Neural cell (in vitro differentiated cells): ENCODE data around the gene CERS5. TPM values are rescaled to one million over a fixed set of nuclear protein-coding genes. Genes with fewer than 3 reads are reported as not detected.

Source experiments
- H2AFZ ChIP-seq: fragments of 200-600, 300-800 bp; sonication (generic), shearing (Covaris generic); 2 replicates; pipeline ENCODE4 v1.6.0; 2014; ENCODE audit warnings: low read depth, mild to moderate bottlenecking, antibody characterized with exemption, low read length, moderate library complexity
- H3F3A ChIP-seq: fragments of 200-600 bp; shearing (Covaris generic); 2 replicates; pipeline ENCODE4 v1.6.1; 2016; ENCODE audit warnings: mild to moderate bottlenecking, moderate library complexity, mixed read lengths, antibody characterized with exemption, low read length; ENCODE audit not compliant: insufficient read depth, poor library complexity, severe bottlenecking
- H3K27ac ChIP-seq: fragments of 200-600, 300-800 bp; sonication (generic), shearing (Covaris generic); 2 replicates; pipeline ENCODE4 v1.5.1; 2014; ENCODE audit warnings: mild to moderate bottlenecking, low read length, moderate library complexity
- H3K27me3 ChIP-seq: fragments of 300-800, 200-600 bp; sonication (generic), shearing (Covaris generic); 2 replicates; pipeline ENCODE4 v1.6.0; 2014; ENCODE audit warnings: mild to moderate bottlenecking, low read depth, low read length, moderate library complexity; ENCODE audit not compliant: insufficient read depth
- H3K36me3 ChIP-seq: fragments of 300-800, 200-600 bp; sonication (generic), shearing (Covaris generic); 2 replicates; pipeline ENCODE4 v1.5.1; 2014; ENCODE audit warnings: mild to moderate bottlenecking, antibody characterized with exemption, low read length, moderate library complexity; ENCODE audit not compliant: insufficient read depth
- H3K4me2 ChIP-seq: fragments of 300-800, 200-600 bp; sonication (generic), shearing (Covaris generic); 2 replicates; pipeline ENCODE4 v1.6.0; 2014; ENCODE audit warnings: mild to moderate bottlenecking, low read length
- H3K4me3 ChIP-seq: fragments of 300-800, 200-600 bp; sonication (generic), shearing (Covaris generic); 2 replicates; pipeline ENCODE4 v1.5.1; 2014; ENCODE audit warnings: mild to moderate bottlenecking, low read length, moderate library complexity
- H3K79me2 ChIP-seq: fragments of 200-600 bp; shearing (Covaris generic); replicated peaks from 2 replicates; pipeline ENCODE4 v1.6.0; 2014; ENCODE audit warnings: mild to moderate bottlenecking, low read length, moderate library complexity; ENCODE audit not compliant: insufficient read depth
- H3K9ac ChIP-seq: fragments of 300-800, 200-600 bp; sonication (generic), shearing (Covaris generic); 2 replicates; pipeline ENCODE4 v1.6.1; 2016; ENCODE audit warnings: mild to moderate bottlenecking, low read length, mixed read lengths
- H3K9me2 ChIP-seq: fragments of 200-600 bp; shearing (Covaris generic); 2 replicates; pipeline ENCODE4 v1.6.1; 2016; ENCODE audit warnings: mild to moderate bottlenecking, low read length, mixed read lengths; ENCODE audit not compliant: insufficient read depth
- H3K9me3 ChIP-seq: fragments of 200-600, 300-800 bp; sonication (generic), shearing (Covaris generic); 2 replicates; pipeline ENCODE4 v1.6.1; 2016; ENCODE audit warnings: mild to moderate bottlenecking, mixed run types, low read length, moderate library complexity, mixed read lengths
- H4K20me1 ChIP-seq: fragments of 200-600 bp; shearing (Covaris generic); 2 replicates; pipeline ENCODE4 v1.6.1; 2016; ENCODE audit warnings: mild to moderate bottlenecking, mixed run types; ENCODE audit not compliant: insufficient read depth
- EP300 ChIP-seq: fragments of 450-650 bp; conservative IDR thresholded peaks from 2 replicates; pipeline ENCODE4 v1.6.1; 2014; ENCODE audit warnings: antibody characterized with exemption, mild to moderate bottlenecking, moderate library complexity; ENCODE audit not compliant: poor library complexity, severe bottlenecking
- EZH2 ChIP-seq: fragments of 200-600, 300-800 bp; shearing (Covaris generic), sonication (generic); IDR thresholded peaks from 2 replicates; pipeline ENCODE4 v1.6.1; 2014; ENCODE audit warnings: antibody characterized with exemption, low read length, borderline replicate concordance, mild to moderate bottlenecking; ENCODE audit not compliant: insufficient read depth, poor library complexity, severe bottlenecking
- MXI1 ChIP-seq: fragments of 450-650 bp; conservative IDR thresholded peaks from 2 replicates; pipeline ENCODE4 v1.6.1; 2014; ENCODE audit warnings: antibody characterized with exemption, mild to moderate bottlenecking; ENCODE audit not compliant: poor library complexity, severe bottlenecking
- POLR2AphosphoS5 ChIP-seq: IDR thresholded peaks from 2 replicates; pipeline ENCODE4 v1.6.1; 2012
- RAD21 ChIP-seq: fragments of 450-650 bp; conservative IDR thresholded peaks from 2 replicates; pipeline ENCODE4 v1.6.1; 2014; ENCODE audit warnings: antibody characterized with exemption, mild to moderate bottlenecking, moderate library complexity
- SMC3 ChIP-seq: fragments of 450-650 bp; conservative IDR thresholded peaks from 2 replicates; pipeline ENCODE4 v1.6.1; 2014; ENCODE audit warnings: antibody characterized with exemption, mild to moderate bottlenecking, moderate library complexity; ENCODE audit not compliant: poor library complexity
- TAF1 ChIP-seq: IDR thresholded peaks from 2 replicates; pipeline ENCODE4 v1.6.1; 2012; ENCODE audit warnings: low read depth
- polyA plus RNA-seq: library from polyadenylated mRNA; depleted of rRNA; stranded (reverse); fragments of >200 nt; gene quantifications from 2 replicates; pipeline ENCODE4 v1.2.3, GENCODE V29; 2014
- TF ChIP-seq, protein P1 (sequence below): IDR thresholded peaks from 2 replicates; pipeline ENCODE4 v1.6.1; 2012; ENCODE audit warnings: borderline replicate concordance
- TF ChIP-seq, protein P2 (sequence below): fragments of 450-650 bp; IDR thresholded peaks from 2 replicates; pipeline ENCODE4 v1.5.1; 2014; ENCODE audit warnings: antibody characterized with exemption, mild to moderate bottlenecking, moderate library complexity; ENCODE audit not compliant: poor library complexity, severe bottlenecking

Gene CERS5
- polyA plus RNA-seq, 1 donor from 2014 or later: 470 TPM

DNA sequence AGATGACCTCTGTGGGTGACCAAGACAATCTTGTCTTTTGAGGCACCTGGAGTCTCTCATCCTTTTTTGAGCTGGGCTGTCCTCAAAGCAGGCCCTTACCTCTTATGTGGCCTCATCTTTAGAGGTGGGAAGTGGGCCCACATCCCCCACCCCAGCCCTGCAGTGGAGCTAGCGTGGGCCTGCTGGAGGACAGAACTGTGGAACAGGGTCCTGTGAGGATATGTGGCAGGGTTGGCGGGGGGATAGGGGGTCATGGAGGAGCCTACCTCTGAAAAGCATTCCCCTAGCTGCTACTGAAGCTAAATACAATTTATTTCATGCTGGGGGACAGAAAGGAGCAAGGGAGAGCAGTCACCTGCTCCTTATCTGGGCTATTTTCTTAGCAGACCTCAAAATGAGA lies 63.8 kb downstream of the CERS5 start:
- Histone ChIP-seq H3K9ac (no peak overlapping the region), H3K9me2 (no peaks in the 10 kb centered on the region), H3K79me2 (no peaks in the 10 kb centered on the region), H3F3A (peaks cover 4% of the 10 kb centered on the region), H3K27me3 (no peaks in the 10 kb centered on the region), H3K9me3 (no peaks in the 10 kb centered on the region), H3K4me2 (no peak overlapping the region), H3K4me3 (no peak overlapping the region), H3K27ac (no peak overlapping the region), H3K36me3 (peaks cover 5% of the 10 kb centered on the region), H4K20me1 (no peaks in the 10 kb centered on the region), H2AFZ (no peak overlapping the region)
- TF ChIP-seq EP300 (no peak), POLR2AphosphoS5 (no peak)
- TF ChIP-seq, protein P1, sequence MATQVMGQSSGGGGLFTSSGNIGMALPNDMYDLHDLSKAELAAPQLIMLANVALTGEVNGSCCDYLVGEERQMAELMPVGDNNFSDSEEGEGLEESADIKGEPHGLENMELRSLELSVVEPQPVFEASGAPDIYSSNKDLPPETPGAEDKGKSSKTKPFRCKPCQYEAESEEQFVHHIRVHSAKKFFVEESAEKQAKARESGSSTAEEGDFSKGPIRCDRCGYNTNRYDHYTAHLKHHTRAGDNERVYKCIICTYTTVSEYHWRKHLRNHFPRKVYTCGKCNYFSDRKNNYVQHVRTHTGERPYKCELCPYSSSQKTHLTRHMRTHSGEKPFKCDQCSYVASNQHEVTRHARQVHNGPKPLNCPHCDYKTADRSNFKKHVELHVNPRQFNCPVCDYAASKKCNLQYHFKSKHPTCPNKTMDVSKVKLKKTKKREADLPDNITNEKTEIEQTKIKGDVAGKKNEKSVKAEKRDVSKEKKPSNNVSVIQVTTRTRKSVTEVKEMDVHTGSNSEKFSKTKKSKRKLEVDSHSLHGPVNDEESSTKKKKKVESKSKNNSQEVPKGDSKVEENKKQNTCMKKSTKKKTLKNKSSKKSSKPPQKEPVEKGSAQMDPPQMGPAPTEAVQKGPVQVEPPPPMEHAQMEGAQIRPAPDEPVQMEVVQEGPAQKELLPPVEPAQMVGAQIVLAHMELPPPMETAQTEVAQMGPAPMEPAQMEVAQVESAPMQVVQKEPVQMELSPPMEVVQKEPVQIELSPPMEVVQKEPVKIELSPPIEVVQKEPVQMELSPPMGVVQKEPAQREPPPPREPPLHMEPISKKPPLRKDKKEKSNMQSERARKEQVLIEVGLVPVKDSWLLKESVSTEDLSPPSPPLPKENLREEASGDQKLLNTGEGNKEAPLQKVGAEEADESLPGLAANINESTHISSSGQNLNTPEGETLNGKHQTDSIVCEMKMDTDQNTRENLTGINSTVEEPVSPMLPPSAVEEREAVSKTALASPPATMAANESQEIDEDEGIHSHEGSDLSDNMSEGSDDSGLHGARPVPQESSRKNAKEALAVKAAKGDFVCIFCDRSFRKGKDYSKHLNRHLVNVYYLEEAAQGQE: no peak

DNA sequence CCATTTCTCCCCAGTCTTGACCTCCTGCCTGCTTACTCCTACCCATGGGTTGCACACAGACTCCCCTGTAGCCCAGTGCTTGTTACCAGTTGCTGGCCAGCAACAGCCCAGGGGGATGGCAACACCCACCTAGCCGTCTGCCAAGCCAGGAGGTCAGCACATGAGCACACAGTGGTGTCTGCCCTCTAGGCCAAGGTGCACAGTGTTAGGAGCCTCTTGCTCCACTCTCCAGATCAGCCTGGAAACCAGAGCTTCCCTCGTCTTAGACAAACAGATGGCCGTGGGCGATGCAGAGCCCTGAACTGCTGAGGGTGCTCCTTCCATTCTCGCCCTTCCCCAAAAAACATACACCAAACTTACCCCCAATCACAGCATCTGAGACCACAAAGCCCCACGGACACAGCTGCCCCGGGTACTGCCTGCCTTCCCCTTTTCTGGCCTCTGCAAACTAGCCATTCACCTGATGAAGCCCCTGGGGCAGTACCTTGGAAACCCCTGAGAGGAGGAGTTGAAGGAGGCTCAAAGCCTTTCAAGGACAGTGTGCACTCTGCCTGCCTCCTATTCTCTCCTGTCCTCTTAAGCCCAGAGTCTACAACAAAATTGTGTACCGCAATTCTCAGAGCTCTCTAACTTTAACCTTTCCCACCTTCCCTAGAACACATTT lies 64.4 kb downstream of the CERS5 start:
- Histone ChIP-seq H3K9me2 (no peaks in the 10 kb centered on the region), H3K9ac (no peak overlapping the region), H4K20me1 (no peaks in the 10 kb centered on the region), H2AFZ (no peak overlapping the region), H3K27ac (no peak overlapping the region), H3K79me2 (no peaks in the 10 kb centered on the region), H3K9me3 (no peaks in the 10 kb centered on the region), H3F3A (peaks cover 4% of the 10 kb centered on the region), H3K4me3 (no peak overlapping the region), H3K4me2 (no peak overlapping the region), H3K36me3 (peaks cover 5% of the 10 kb centered on the region), H3K27me3 (no peaks in the 10 kb centered on the region)
- TF ChIP-seq RAD21 (no peak), EP300 (no peak), MXI1 (no peak), TAF1 (no peak), POLR2AphosphoS5 (no peak), SMC3 (no peak), EZH2 (no peak)
- TF ChIP-seq, protein P2, sequence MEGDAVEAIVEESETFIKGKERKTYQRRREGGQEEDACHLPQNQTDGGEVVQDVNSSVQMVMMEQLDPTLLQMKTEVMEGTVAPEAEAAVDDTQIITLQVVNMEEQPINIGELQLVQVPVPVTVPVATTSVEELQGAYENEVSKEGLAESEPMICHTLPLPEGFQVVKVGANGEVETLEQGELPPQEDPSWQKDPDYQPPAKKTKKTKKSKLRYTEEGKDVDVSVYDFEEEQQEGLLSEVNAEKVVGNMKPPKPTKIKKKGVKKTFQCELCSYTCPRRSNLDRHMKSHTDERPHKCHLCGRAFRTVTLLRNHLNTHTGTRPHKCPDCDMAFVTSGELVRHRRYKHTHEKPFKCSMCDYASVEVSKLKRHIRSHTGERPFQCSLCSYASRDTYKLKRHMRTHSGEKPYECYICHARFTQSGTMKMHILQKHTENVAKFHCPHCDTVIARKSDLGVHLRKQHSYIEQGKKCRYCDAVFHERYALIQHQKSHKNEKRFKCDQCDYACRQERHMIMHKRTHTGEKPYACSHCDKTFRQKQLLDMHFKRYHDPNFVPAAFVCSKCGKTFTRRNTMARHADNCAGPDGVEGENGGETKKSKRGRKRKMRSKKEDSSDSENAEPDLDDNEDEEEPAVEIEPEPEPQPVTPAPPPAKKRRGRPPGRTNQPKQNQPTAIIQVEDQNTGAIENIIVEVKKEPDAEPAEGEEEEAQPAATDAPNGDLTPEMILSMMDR: no peak
- TF ChIP-seq, protein P1: no peak
